GM19467 (cell line): ENCODE measurements around the gene CAMK4.

ENCODE experiments used
- ATAC-seq: cut with Tn5 transposase; IDR thresholded peaks from one replicate; pipeline ENCODE4 v1.9.1; 2021; ENCODE audit warnings: mild to moderate bottlenecking, moderate library complexity; ENCODE audit not compliant: unreplicated experiment

CAMK4 gene

GRCh38 chr5:111223787-111224560 lies at the start of gene CAMK4:
CAMK4 (plus strand) TSS chr5:111224384; CDS start chr5:111224484, 100 bp downstream.
- ATAC-seq, result peak; percentile 63

GRCh38 chr5:111183064-111183463 lies 41.1 kb upstream of the CAMK4 start:
- no peak for ATAC-seq

- ATAC-seq, result no peak
These were observed 37.1 kb upstream of the CAMK4 start for GRCh38 chr5:111187079-111187478.

- no peak for ATAC-seq
These were observed 30.1 kb upstream of the CAMK4 start for GRCh38 chr5:111194053-111194452.

GRCh38 chr5:111194925-111195324 lies 29.3 kb upstream of the CAMK4 start:
- ATAC-seq, result no peak

- ATAC-seq, result no peak
These were observed 26.7 kb upstream of the CAMK4 start for GRCh38 chr5:111197523-111197922.

- no peak for ATAC-seq
These were observed 25.8 kb upstream of the CAMK4 start for GRCh38 chr5:111198281-111198966.

GRCh38 chr5:111200828-111201227 lies 23.4 kb upstream of the CAMK4 start:
- no peak for ATAC-seq

GRCh38 chr5:111201705-111202104 lies 22.5 kb upstream of the CAMK4 start:
- ATAC-seq, result no peak

GRCh38 chr5:111211341-111211740 lies 12.8 kb upstream of the CAMK4 start:
- peak; percentile 74 for ATAC-seq

GRCh38 chr5:111214052-111214742 lies 10.0 kb upstream of the CAMK4 start:
- no peak for ATAC-seq

GRCh38 chr5:111215971-111216370 lies 8.2 kb upstream of the CAMK4 start:
- ATAC-seq, result no peak

- no peak for ATAC-seq
These were observed 3.0 kb upstream of the CAMK4 start for GRCh38 chr5:111221139-111221538.

GRCh38 chr5:111223101-111223786 lies 940 bp upstream of the CAMK4 start:
- ATAC-seq, result no peak

- peak; percentile 30 for ATAC-seq
These were observed 569 bp downstream of the CAMK4 start for GRCh38 chr5:111224561-111225345.

GRCh38 chr5:111225926-111226325 lies 1.7 kb downstream of the CAMK4 start:
- ATAC-seq, result no peak

GRCh38 chr5:111226556-111226955 lies 2.4 kb downstream of the CAMK4 start:
- ATAC-seq, result no peak

- no peak for ATAC-seq
These were observed 3.1 kb downstream of the CAMK4 start for GRCh38 chr5:111227226-111227782.

- ATAC-seq, result no peak
These were observed 3.6 kb downstream of the CAMK4 start for GRCh38 chr5:111227801-111228200.
